NCI-H524 (cell line): ENCODE results near the gene CLASP2.

Experiments
- DNase-seq, 2 experiments: peaks; one replicate each; lab custom pipeline; 2025; lab: John Stamatoyannopoulos, UW

The CLASP2 gene

DNA sequence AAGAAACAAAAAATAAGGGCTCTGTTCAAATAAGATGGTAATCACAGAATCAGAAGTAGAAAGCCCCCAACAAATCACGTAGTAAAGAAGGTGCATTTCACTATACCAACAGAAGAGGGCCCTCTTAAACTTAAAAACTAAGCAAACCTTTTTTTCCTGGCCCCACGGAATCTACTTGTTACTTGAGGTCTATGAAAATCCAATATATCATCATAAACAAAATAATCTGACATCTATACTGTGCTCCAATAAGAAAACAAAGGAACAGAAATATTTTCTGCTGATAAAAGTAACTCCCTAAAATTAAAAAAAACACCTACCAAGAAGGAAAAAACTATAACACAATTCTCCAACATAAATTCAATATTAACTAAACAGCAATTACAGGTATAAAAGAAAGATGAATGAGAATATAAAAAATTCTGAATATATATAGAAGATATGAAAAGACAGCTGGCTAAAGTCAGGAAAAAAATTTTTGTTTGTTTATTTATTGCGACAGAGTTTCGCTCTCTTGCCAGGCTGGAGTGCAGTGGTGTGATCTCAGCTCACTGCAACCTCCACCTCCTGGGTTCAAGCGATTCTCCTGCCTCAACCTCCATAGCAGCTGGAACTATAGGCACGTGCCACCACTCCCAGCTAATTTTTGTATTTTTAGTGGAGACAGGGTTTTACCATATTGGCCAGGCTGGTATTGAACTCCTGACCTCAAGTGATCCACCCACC is 81.8 kb downstream of the CLASP2 start:
- DNase-seq: peak in 1 of 2 experiments; percentile 63

DNA sequence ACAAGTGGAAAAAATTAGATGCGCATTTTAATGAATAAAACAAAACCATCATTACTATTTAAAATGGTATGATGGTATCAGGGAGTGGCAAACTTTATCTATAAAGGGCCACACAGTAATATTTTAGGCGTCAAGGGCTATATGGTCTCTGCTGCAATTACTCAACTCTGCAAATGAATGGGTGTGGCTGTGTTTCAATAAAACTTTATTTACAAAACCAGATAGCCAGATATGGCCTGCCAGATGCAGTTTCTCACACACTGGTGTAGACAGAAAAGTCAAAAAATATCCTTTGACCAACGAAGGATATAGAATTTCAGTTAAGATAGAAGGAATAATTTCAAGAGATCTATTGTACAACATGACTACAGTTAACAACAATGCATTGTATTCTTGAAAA is 83.8 kb downstream of the CLASP2 start:
- DNase-seq: no peak

DNA sequence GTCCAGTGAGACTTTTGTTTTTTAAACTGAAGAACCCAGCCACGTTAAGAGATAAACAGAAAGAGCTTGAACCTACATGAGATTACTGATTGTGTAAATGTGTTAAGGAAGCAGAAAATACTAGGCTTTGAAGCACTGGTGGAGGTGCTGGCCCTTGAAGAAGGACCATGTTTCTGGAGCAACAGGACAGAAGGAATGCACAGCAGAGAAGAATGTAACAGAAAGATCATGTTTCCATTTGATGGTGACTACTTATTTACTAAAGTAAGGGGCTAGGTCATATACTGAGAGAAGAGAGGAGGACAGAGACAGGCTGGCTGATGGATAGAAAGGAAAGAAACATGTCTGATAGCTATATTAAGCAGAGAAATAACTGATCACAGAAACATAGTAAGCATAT is 88.8 kb downstream of the CLASP2 start:
- DNase-seq: no peak

DNA sequence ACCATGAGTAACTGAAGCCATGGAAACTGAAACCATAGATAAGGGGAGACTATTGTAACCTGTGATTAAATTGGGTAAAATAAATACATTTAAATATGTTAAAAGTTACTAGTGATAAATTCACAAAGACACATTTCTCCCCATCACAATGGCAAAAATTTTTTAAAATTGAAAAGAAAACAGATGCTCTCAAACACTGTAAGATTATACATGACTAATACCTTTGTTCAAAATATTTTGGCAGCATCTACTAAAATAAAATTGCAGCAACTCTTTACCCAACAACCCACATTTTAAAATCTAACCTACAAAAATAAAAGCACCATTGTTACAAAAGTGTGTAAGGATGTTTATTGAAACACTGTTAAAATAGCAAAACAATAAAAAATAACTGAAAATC is 93.3 kb downstream of the CLASP2 start:
- no peak for DNase-seq

DNA sequence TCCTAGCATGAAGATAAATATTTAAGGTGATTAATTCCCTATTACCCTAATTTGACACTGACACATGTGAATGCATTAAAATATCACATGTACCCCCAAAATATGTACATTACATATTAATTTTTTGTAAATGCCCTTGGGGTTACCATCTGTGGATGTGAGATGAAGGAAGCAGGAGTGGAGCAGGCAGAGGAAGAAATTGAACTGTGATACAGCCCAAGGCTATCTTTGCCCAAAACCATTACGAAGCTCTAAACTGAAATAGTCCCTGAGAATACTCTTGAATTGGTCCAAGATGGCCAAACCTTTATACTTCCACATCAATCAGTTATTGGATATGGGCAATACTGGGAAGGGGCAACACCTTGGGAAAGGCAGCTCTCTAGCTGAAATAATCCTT is 105.0 kb downstream of the CLASP2 start:
- DNase-seq: no peak

DNA sequence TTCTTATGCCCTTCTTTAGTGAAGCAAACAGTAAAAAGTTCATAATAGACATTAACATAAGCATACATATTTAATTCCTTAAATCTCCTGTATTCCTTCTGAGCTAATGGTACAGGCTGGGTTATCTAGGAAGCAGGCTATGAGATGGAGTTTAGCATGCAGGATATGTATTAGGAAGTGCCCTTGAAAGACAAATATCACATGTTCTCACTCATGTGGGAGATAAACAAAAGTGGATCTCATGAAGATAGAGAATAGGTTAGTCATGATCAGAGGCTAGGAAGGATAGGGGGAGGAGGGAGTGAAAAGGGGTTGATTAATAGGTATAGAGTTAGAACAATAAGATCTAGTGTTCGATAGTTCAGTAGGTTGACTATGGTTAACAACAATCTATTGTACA is 105.4 kb downstream of the CLASP2 start:
- no peak for DNase-seq

DNA sequence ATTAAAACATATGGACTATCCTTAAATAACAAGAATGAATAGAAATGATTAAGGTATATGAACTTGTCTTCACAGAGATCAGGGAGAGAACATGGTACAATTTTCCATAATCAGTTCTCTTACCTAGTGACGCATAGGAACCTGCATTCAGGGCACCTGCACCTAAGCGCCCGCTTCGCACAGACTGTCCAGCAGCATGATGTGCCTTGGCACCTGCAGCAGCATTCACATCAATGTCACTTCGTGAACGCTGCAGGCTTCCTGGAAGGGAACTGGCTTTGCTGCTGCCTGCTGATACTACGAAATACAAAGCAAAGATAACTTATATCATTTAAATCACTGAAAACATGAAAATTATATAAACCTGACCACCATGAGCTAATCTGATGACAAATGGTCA is 115.2 kb downstream of the CLASP2 start:
- DNase-seq: no peak

DNA sequence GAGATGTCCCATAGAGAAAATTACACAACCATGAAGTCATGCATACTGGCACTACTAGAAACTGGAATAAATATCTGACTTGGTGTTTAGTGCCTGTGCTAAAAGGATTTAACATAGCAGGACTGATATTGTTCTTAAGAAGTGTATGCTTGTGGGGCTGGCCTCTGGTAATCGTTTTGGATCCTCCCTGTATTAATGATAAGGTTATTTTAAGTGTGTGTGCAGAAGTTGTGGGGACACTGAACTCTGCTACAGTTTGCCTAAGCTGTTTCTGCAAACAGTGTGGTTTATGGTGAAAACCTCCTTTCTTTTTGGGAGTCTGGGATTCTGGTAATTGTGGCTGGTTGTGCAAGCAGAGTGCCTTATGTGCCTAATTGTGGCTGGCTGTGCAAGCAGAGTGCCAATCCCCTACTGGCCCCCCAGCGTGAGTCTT is 120.8 kb downstream of the CLASP2 start:
- DNase-seq: no peak

DNA sequence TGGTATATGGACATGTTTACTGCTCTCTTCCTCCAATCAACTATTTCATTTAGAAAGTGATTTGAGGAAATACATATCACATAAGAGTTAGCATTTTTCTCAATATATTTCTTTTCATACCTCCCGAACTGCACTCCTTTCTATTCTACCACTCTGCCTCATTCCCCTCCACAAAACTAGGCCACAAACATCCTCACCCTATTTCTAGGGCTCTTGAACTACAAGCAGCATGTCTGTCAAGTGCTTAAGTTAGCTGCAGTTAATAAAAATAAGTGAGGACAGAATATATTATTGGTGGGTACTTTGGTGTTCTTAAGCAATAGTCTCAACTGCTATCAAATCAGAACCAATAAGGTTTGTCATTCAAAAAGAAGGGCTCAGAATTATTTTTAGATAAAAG is 125.1 kb downstream of the CLASP2 start:
- DNase-seq: peak in 1 of 2 experiments; percentile 8

DNA sequence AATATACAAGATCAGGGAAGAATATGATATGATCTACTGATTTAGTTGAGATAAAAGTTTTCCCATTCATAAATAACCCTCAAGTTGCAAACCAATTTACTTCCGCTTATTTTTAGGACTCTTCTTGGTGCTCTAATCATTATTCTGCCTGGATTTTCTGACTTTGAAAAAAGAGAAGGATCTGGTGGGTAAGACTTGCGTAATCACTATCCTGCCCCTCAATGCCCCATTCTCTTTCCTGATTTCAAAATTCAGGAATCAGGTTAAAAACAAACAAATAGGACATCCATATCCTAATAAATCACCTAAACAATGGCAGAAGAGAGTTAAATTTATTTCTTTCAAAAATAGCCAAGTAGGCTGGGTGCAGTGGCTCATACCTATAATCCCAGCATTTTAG is 127.5 kb downstream of the CLASP2 start:
- DNase-seq: no peak

DNA sequence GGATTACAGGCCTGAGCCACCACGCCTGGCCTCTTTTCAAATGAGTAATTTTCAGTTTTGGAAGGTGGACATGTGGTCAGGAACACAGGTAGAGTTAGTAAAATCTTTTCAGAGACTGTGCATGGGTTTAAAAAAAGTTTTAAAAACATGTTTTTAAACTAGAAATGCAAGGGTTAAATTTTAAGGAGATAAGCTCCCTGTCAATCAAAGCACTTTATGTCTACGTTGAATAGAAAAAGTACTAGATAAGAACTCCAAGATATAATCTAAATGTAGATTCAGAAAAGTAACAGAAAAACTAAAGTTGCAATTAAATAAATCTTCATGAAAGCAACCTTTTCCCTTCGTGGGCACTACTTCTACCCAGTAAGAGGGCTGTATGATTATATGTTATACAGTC is 131.7 kb downstream of the CLASP2 start:
- no peak for DNase-seq

DNA sequence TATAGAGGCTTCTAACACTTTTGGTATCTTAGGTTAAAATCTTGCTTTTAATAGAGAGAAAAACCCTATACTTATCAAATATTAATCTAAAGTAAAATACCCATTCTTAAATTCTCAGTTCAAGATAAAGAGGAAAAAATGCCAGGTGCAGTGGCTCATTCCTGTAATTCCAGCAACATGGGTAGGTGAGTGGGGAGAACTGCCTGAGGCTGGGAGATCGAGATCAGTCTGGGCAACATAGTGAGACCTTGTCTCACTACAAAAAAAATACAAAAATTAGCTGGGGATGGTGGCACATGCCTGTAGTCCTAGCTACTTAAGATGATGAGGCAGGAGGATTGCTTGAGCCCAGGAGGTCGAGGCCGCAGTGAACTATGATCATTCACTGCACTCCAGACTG is 135.8 kb downstream of the CLASP2 start:
- DNase-seq: no peak

DNA sequence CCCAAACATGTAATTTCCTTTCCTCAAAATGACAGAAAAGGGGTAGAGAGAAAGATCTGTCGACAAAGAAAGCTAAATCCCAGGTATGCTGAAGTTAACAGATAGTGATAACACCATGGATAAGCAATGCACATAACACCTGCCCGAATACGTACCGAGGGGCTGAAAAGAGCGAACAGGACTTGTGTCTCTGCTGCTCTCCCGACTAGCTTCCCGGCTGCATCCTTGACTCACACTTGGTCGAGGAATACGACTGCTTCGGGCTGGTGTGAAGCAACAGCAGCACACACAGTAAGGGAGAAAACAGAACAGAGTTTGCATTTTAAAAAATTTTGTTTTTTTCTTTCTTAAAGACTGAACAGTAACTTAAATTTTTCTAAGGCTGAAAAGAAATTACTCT is 136.4 kb downstream of the CLASP2 start:
- DNase-seq: no peak

DNA sequence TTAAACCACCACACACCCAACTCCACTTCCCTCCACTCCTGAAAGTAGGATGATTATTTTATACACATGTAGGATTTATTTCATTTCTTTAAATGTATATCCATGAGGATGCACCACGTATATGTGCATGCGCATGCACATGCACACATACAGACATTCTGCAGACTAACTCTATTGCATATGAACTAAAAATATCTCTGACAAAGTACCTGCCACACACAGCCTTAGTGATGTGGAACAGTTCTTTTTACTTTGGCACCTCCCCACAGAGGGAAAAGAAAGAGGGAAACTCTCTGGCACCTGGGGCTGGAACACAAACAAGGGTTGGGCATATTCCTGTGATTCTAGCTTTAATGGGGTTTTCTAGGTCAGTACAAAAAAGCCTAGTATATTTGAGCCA is 138.2 kb downstream of the CLASP2 start:
- no peak for DNase-seq

DNA sequence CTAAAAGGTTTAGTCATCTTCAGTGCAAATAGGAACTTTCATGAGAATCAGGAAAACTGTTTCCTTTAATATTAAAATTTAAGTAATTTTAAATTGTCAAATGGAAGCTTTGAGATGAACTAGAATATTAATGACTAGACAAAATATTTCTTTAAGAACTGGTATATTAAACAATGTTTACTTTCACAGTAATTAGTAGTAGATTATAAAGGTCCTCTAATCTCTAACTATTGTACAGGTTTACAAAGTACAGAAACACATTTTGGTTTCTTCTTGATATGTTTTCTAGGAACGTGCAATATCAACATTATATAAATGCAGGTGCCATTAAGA is 138.9 kb downstream of the CLASP2 start:
- no peak for DNase-seq

DNA sequence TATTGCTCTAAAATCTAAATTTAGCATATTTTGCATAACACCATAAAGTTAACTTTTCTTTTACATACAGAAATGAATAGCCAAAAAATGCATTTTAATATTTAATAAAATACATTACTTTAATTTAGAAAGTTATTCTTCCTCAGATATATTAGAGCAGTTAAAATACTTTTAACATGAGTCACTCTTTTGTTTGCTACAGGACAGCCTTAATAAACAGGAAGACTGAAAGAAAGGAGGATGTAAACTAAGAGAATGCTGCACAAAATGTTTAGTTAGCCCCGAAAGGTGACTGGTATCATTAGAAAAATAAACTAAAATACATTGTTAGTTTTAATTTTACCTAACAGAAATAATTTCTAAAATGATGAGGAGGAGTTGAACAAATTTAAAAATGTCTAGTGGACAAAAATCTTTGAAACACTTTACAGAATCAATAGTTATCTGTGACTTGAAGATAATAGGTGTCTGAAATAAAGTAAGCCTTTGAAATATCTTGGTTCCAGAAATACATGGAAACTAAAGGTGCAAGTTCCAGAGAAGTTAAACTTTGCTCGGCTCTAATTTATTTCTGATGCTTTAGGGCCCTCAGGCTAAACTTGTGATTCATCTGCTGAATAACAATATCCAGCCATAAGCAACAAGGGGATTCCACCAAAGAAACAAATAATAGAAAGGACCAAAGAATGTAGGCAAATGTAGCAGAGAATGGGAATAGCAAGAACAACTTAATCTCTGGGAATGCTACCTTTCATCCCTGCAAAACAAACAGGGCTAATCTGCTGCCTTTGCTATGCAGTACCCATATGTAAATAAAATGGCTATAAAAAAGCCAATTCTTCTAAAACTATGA is 139.5 kb downstream of the CLASP2 start:
- DNase-seq: no peak

DNA sequence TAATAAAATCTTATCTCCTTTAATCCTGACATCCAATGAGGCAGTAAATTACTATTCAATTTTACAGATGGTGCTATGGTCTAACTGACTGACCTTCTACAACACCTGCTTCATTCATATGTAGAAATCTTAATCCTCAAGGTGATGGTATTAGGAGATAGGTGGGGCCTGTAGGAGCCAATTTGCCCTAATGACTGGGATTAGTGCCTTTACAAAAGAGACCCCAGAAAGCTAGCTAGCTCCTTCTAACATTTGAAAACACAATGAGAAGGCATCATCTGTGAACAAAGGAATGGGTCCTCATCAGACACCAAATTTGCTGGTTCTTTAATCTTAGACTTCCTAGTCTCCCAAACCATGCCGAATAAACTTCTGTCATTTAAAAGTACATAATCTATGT is 140.5 kb downstream of the CLASP2 start:
- no peak for DNase-seq

DNA sequence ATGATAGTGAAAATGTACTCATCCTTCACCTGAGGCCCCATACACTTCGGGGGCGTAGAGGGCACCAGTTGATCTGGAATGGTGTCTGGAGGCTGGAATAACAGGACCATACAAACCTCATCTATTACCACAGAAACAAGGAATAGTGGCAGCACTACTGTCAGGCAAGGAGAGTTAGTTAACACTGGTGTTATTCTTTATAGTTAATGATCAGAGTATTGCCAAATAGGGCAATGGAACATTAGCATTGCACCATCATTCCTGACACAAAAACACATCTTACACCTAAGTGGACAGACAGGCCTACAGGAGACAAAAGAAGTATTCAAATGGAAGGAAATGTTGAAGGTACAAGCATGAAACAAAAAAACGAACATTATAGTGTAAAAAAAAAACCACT is 140.9 kb downstream of the CLASP2 start:
- no peak for DNase-seq

DNA sequence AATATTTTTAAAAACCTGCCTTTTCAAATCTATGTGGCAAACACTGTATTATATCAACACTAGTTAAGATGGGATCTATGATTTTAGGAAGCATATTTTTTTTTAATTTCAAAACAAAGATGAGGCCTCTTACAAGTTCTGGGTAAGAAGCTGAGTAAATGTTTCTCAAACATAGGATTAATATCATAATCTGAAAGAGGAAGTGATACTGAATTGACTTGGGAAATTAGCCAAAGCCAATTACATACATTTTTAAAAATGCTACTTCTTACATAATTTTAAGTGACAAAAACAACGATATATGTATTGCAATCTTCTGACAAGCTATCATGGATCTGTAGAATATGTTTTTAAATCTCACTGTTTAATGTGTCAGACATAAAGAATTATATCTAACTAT is 142.7 kb downstream of the CLASP2 start:
- no peak for DNase-seq

DNA sequence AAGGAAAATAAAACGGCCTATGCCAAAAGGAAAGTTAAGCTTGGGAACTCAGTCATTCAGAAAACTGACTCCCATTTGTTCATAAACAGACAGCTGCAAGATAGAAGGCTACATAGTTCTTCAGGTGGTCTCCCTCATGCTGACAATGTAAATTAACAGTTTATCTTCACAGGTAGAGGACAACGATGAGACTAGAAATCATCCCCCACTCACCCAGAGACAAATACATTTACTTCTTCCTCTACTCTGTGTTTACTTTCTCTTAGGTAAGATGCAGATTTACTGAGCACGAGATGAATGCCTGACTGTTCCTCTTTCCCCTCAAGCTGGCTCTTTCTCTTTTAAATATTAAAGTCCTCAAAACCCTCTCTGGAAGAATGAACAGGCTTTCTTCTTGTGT is 160.2 kb downstream of the CLASP2 start:
- no peak for DNase-seq

DNA sequence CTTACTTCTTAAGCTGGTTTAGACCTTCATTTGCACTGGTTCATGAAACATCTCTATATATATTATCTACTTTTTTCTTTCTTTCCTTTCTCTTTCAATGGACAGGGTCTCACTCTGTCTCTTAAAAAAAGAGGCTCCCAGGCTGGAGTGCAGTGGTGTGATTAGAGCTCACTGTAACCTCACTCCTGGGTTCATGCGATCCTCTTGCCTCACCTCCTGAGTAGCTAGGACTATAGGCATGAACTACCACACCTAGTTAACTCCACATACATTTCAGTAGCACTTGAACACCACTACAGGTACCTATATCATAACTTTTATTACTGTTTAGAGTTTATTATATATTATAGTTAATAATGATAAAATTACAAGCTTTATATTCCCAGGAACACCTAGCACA is 160.8 kb downstream of the CLASP2 start:
- no peak for DNase-seq

DNA sequence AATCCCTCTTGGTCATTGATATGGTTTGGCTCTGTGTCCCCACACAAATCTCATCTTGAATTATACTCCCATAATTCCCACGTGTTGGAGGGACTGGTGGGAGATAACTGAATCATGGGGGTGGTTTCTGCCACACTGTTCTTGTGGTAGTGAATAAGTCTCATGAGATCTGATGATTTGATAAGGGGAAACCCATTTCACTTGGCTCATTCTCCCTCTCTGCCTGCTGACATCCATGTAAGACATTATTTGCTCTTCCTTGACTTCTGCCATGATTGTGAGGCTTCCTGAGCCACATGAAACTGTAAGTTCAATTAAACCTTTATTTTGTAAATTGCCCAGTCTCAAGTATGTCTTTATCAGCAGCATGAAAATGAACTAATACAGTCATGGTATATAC is 171.0 kb downstream of the CLASP2 start:
- DNase-seq: no peak

DNA sequence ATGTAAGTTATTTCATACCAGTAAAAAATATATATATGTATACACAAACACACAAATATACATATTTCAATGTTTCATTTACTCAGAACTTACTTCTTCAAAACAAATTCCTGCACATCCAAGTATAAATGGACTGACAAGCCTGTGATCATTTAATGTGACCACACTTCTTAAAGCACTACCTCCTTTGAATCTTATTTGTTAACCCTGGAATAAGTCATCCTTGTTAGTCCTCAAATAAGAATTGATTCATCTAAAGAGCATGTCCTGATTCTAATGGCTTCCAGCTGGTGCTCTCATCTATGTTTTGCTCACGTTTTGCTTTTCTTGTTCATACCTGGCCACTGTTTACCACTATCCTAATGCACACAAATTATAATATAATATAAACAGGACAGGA is 173.9 kb downstream of the CLASP2 start:
- DNase-seq: no peak

DNA sequence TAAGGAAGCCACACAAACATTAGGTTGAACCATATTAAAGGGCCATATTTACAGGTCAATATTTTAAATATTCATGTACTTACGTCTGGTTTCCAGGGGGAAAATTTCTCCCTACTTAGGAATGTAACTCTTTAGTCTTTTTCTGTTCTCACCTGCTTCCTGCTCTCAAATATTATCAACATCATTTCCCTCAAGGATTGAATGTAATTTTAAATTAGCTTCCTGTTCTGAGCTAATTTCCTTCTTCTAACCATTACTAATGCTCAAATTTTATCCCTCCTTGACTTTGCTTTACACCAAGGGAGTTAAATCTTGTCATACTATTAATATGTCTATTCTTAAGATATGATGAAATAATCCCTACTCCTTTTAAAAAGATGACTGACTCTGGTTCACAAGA is 174.5 kb downstream of the CLASP2 start:
- DNase-seq: no peak
